Mucosa of descending colon (tissue), 3 donors: Measurements from ENCODE around the gene LONRF2. TPM values are rescaled to one million over a fixed set of nuclear protein-coding genes. Genes with fewer than 3 reads are reported as not detected.
"Not testable (repeated sequence)": the region's sequence is repeated elsewhere in the genome, so short reads cannot be mapped to it uniquely, and the experiment has no call there.

Source experiments
- ATAC-seq: fragments of 200-7000 bp; cut with Tn5 transposase; one replicate; pipeline ENCODE4 v1.9.1; 2020; ENCODE audit warnings: mild to moderate bottlenecking, moderate library complexity
- DNase-seq, 3 donors: peaks; one replicate each; pipeline ENCODE4 v3.0.0-alpha.2; 2020
- H3K36me3 ChIP-seq: fragments of 200-600 bp; one replicate; pipeline ENCODE4 v1.8.0; 2021; ENCODE audit warnings: low read depth, mild to moderate bottlenecking
- H3K4me1 ChIP-seq: fragments of 200-600 bp; one replicate; pipeline ENCODE4 v1.8.0; 2021; ENCODE audit warnings: low read depth, mild to moderate bottlenecking
- H3K4me3 ChIP-seq: fragments of 200-600 bp; one replicate; pipeline ENCODE4 v1.8.0; 2021; ENCODE audit warnings: mild to moderate bottlenecking
- H3K9me3 ChIP-seq: fragments of 200-600 bp; one replicate; pipeline ENCODE4 v1.8.0; 2021; ENCODE audit warnings: mild to moderate bottlenecking
- intact Hi-C, 2 donors: fragments of 100-400 bp; cut with DNase I in 1 of 2; cut with micrococcal nuclease in 1 of 2; formaldehyde crosslinking; loops; one replicate each; pipeline versions ENCODE4 v1.11.0 to v1.11.1; 2022; cut with DNase I, micrococcal nuclease
- long read RNA-seq, 2 donors: library from polyadenylated mRNA; unstranded; transcript quantifications; one replicate each; pipeline ENCODE4 v2.0.0, GENCODE V29; 2019 to 2021
- total RNA-seq, 3 donors: library from RNA; stranded (reverse); fragmentation: NEBNext Ultra II Directional in 2 of 3; extraction: Animal tissue kit (Norgen Biotek cat#: 25700) in 2 of 3; gene quantifications; one replicate each; pipeline versions ENCODE4 v1.2.1 to v1.2.4, GENCODE V29; 2021 to 2023
- TF ChIP-seq, protein P1 (sequence below): fragments of 200-600 bp; IDR thresholded peaks from one replicate; pipeline ENCODE4 v1.8.0; 2022; ENCODE audit warnings: antibody characterized with exemption, mild to moderate bottlenecking
- donor health status: DM: no; HTN: no; CAD: no; lungs with moderate emphysema.
- donor health status: DM: no; HTN: no; CAD: no.
- donor health status: DM: no; HTN: yes; CAD: no.

Gene LONRF2
- 10 to 100 TPM in 1 of 3 donors, under 1 TPM in 2; 0.41 to 19.9 (median 0.67) TPM for total RNA-seq
- long read RNA-seq, donor 1, full-length matches to known transcripts = 3 of 15 reads
- long read RNA-seq, donor 1, partial matches to known transcripts = 2 of 15 reads
- long read RNA-seq, donor 1, other reads (novel, unspliced or antisense) = 10 of 15 reads
- long read RNA-seq, donor 2 = 0 reads

DNA sequence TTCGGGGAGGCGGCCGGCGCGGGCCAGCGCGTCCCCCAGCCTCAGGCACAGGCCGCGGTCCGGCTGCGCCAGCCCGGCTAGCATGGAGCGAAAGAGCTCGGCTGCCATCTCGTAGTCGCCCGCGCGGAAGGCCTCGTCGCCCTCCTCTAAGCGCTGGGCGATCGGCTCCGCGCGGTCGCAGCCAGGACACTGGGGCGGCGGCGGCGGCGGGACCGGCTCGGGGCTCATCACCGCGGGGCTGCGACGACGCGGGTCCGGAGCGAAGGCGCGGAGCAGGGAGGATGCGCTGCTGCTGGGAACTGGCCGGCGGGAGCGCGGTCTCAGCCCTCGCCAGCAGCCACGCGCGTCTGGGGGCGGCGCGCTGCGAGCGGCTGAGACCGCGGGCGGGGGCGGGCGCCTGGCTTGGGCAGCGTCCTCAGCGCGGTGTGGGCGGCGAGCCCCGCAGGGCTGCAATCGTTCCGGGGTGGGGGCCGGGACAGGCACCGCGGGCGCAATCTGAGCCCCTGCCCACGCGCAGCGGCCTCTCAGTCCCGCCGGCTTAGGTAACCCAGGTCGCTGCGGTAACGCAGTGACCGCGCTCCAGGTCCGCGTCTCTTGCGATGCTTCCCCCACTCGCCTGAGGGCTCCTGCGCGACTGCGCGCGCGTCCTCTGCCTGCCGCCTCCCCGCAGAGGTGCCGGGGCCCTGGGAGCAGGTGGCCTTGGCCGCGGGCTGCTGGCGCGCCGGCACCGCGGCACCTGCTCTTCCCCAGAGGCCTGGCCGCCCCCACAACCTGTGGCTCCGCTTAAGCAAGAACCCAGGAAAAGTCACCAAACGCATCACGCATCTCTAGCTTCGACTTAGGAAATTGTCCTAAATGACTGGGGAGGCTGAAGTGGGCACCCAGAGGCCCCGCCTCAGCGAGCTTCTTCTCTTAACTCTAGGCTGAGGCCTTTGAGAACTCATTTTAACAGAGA is at the start of gene LONRF2:
Gene LONRF2 (minus strand): TSS at position 636 of the 955 bp plus-strand sequence. CDS start 408 bp downstream, at position 228.
- intact Hi-C loops = no loop called here
- ATAC-seq = peak; percentile 28
- peaks cover 10% of the 10 kb centered on the region for H3K9me3 ChIP-seq
- H3K4me3 ChIP-seq = no peak within 1 kb of the TSS
- H3K36me3 ChIP-seq = no peaks in the 10 kb centered on the region
- TF ChIP-seq, protein P1, sequence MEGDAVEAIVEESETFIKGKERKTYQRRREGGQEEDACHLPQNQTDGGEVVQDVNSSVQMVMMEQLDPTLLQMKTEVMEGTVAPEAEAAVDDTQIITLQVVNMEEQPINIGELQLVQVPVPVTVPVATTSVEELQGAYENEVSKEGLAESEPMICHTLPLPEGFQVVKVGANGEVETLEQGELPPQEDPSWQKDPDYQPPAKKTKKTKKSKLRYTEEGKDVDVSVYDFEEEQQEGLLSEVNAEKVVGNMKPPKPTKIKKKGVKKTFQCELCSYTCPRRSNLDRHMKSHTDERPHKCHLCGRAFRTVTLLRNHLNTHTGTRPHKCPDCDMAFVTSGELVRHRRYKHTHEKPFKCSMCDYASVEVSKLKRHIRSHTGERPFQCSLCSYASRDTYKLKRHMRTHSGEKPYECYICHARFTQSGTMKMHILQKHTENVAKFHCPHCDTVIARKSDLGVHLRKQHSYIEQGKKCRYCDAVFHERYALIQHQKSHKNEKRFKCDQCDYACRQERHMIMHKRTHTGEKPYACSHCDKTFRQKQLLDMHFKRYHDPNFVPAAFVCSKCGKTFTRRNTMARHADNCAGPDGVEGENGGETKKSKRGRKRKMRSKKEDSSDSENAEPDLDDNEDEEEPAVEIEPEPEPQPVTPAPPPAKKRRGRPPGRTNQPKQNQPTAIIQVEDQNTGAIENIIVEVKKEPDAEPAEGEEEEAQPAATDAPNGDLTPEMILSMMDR = no peak
- H3K4me1 ChIP-seq = no peaks in the 10 kb centered on the region
- DNase-seq = peak in 1 of 3 donors; percentile 38

DNA sequence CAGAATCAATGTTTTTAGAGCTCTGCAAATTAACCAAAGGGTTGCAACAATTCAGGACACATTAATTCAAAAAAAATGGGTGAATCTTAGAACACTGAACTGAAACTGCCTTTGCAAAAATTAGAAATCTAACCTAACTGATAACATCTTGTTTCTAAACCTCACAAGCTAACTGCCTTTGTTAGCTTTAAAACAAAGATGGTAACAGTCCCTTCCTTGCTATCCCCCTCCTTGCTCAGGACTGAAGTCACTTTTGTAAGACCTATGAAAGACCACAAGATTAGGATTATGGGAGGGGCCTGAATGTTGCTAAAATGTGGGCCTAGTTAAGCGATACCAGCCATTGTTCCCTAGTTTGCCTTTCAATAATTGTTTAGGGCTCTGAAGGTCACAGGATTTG is 44.9 kb upstream of the LONRF2 start:
- DNase-seq (no peak), ATAC-seq (no peak)
- intact Hi-C loops = no loop called here
- Histone ChIP-seq H3K4me3 (no peak overlapping the region), H3K4me1 (no peaks in the 10 kb centered on the region), H3K9me3 (peaks cover 16% of the 10 kb centered on the region), H3K36me3 (no peaks in the 10 kb centered on the region)
- TF ChIP-seq, protein P1 = no peak

DNA sequence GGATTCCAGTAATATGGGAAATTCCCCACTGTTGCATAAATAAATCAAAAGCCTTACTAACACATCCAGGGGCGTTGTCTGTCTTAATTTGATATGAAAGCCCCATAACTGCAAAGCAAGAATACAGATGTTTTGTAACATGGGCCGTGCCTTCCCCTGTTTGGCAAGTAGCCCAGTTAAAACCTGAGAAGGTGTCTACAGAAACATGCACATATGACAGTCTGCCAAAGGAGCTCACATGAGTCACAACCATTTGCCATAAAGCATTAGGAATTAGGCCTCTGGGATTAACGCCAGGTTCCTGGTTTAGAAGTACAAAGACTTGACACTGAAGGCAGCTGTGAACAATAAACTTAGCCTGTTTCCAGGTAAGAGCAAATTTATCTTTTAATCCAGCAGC is 43.1 kb upstream of the LONRF2 start:
- ATAC-seq (no peak), DNase-seq (peak in 1 of 3 donors; percentile 3)
- TF ChIP-seq, protein P1 = no peak
- H3K4me3 ChIP-seq = no peak overlapping the region
- H3K36me3 ChIP-seq = no peaks in the 10 kb centered on the region
- H3K9me3 ChIP-seq = peaks cover 22% of the 10 kb centered on the region
- intact Hi-C loops = no loop called here
- H3K4me1 ChIP-seq = no peaks in the 10 kb centered on the region

DNA sequence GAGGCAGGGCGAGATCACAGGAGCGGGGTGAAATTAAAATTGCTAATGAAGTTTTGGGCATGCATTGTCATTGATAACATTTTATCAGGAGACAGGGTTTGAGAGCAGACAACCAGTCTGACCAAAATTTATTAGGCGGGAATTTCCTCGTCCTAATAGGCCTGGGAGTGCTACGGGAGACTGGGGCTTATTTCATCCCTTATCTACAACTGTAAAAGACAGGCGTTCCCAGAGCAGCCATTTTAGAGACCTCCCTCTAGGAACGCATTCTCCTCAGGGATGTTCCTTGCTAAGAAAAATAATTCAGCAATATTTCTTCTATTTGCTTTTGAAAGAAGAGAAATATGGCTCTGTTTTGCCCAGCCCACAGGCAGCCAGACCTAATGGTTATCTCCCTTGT is 40.0 kb upstream of the LONRF2 start:
- DNase-seq, H3K36me3 ChIP-seq, intact Hi-C loops, H3K4me3 ChIP-seq, ATAC-seq, H3K4me1 ChIP-seq: not testable (repeated sequence)
- peaks cover 18% of the 10 kb centered on the region for H3K9me3 ChIP-seq

DNA sequence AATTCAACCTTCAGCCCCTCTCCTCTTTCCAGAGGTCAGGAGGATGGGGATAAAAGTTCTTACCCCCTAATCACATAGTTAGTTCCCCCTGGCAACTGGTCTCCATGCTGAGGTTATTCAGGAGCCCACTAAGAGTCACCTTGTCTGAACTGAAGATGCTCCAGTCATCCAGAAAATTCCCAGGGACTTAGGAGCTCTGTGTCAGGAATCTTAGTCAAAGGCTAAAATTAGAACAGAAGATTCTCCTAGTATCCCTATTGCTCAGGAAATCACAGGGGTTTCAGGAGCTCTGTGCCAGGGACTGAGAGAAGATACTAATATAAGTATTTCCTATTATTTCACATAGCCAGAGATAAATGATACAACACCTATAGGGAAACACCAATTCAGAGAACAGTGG is 37.3 kb upstream of the LONRF2 start:
- ATAC-seq = no peak
- Histone ChIP-seq H3K4me1 (no peaks in the 10 kb centered on the region), H3K4me3 (no peak overlapping the region), H3K9me3 (peaks cover 18% of the 10 kb centered on the region), H3K36me3 (no peaks in the 10 kb centered on the region)
- DNase-seq = no peak
- TF ChIP-seq, protein P1 = no peak
- intact Hi-C loops = no loop called here

DNA sequence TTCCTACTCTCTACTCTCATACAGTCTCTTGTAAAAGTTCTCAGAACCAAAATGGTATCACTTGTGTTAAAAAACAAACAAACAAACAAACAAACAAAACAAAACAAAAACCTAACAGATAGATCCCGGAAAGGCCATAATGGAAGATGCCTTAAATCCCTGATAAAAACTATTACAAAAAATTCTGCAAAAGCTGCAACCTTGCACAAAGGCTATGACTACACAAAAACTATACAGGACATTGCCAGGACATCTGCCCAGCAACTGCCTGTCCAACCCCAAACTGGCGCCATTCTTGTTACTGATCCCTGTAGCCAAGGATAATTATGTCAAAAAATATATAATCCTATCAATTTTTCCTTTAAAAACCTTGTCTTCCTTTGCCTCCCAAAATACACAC is 36.3 kb upstream of the LONRF2 start:
- H3K4me1 ChIP-seq = no peaks in the 10 kb centered on the region
- H3K4me3 ChIP-seq = no peak overlapping the region
- DNase-seq (no peak), ATAC-seq (no peak)
- H3K9me3 ChIP-seq = peaks cover 18% of the 10 kb centered on the region
- intact Hi-C loops = no loop called here
- TF ChIP-seq, protein P1 = no peak
- no peaks in the 10 kb centered on the region for H3K36me3 ChIP-seq
